OCI-LY1 (cell line): ENCODE measurements around the gene IRF8.

Source experiments
- H2AFZ ChIP-seq: fragments of 200-600 bp; sonication (generic), shearing (Covaris generic); 2 replicates; pipeline ENCODE4 v1.6.0; 2014; ENCODE audit warnings: antibody characterized with exemption, mild to moderate bottlenecking, low read length
- H3F3A ChIP-seq: fragments of 200-600 bp; sonication (generic), shearing (Covaris generic); 2 replicates; pipeline ENCODE4 v1.6.0; 2014; ENCODE audit warnings: mild to moderate bottlenecking, antibody characterized with exemption, low read length, moderate library complexity; ENCODE audit not compliant: insufficient read depth
- H3K27ac ChIP-seq: fragments of 200-600 bp; sonication (generic); 2 replicates; pipeline ENCODE4 v1.5.1; 2014; ENCODE audit warnings: low read length, mixed run types, mild to moderate bottlenecking, low read depth; ENCODE audit not compliant: poor library complexity, severe bottlenecking
- H3K27me3 ChIP-seq: fragments of 200-600 bp; sonication (generic); 2 replicates; pipeline ENCODE4 v1.6.0; 2014; ENCODE audit warnings: antibody characterized with exemption, mild to moderate bottlenecking, low read length, moderate library complexity; ENCODE audit not compliant: insufficient read depth
- H3K36me3 ChIP-seq: fragments of 200-600 bp; sonication (generic); 2 replicates; pipeline ENCODE4 v1.6.1; 2014; ENCODE audit warnings: mild to moderate bottlenecking, antibody characterized with exemption, low read length, moderate library complexity, mixed read lengths; ENCODE audit not compliant: insufficient read depth
- H3K4me1 ChIP-seq: fragments of 200-600 bp; sonication (generic); 2 replicates; pipeline ENCODE4 v1.5.1; 2014; ENCODE audit warnings: mild to moderate bottlenecking, low read length, moderate library complexity; ENCODE audit not compliant: insufficient read depth, severe bottlenecking
- H3K4me2 ChIP-seq: fragments of 200-600 bp; sonication (generic), shearing (Covaris generic); 2 replicates; pipeline ENCODE4 v1.6.1; 2014; ENCODE audit warnings: low read length
- H3K4me3 ChIP-seq: fragments of 200-600 bp; sonication (generic); 2 replicates; pipeline ENCODE4 v1.5.1; 2014; ENCODE audit warnings: low read length, low read depth, mild to moderate bottlenecking, mixed read lengths; ENCODE audit not compliant: poor library complexity, severe bottlenecking
- H3K79me2 ChIP-seq: fragments of 200-600 bp; shearing (Covaris generic); 2 replicates; pipeline ENCODE4 v1.6.1; 2016; ENCODE audit warnings: mixed run types, low read length, mixed read lengths; ENCODE audit not compliant: insufficient read depth
- H3K9ac ChIP-seq: fragments of 200-600 bp; sonication (generic), shearing (Covaris generic); 2 replicates; pipeline ENCODE4 v1.6.1; 2014; ENCODE audit warnings: mild to moderate bottlenecking, low read length, mixed read lengths
- H3K9me2 ChIP-seq: fragments of 200-600 bp; sonication (generic), shearing (Covaris generic); 2 replicates; pipeline ENCODE4 v1.6.1; 2014; ENCODE audit warnings: low read depth, mild to moderate bottlenecking, low read length, mixed read lengths
- H3K9me3 ChIP-seq: fragments of 200-600 bp; shearing (Covaris generic); 2 replicates; pipeline ENCODE4 v1.6.1; 2014; ENCODE audit warnings: low read length, mixed read lengths
- H4K20me1 ChIP-seq: fragments of 200-600 bp; sonication (generic), shearing (Covaris generic); 2 replicates; pipeline ENCODE4 v1.6.0; 2016; ENCODE audit warnings: mild to moderate bottlenecking, low read length; ENCODE audit not compliant: insufficient read depth
- EZH2 ChIP-seq: fragments of 200-600 bp; sonication (generic), shearing (Covaris generic); IDR thresholded peaks from 2 replicates; pipeline ENCODE4 v1.8.0; 2017; ENCODE audit warnings: borderline replicate concordance, mixed run types, mild to moderate bottlenecking, antibody characterized with exemption, low read length, moderate library complexity, mixed read lengths
- TF ChIP-seq, protein P1 (sequence below): fragments of 200-600 bp; sonication (generic), shearing (Covaris generic); IDR thresholded peaks from 2 replicates; pipeline ENCODE4 v1.5.1; 2017; ENCODE audit warnings: mild to moderate bottlenecking, antibody characterized with exemption, low read length, moderate library complexity, mixed read lengths

IRF8 gene

DNA sequence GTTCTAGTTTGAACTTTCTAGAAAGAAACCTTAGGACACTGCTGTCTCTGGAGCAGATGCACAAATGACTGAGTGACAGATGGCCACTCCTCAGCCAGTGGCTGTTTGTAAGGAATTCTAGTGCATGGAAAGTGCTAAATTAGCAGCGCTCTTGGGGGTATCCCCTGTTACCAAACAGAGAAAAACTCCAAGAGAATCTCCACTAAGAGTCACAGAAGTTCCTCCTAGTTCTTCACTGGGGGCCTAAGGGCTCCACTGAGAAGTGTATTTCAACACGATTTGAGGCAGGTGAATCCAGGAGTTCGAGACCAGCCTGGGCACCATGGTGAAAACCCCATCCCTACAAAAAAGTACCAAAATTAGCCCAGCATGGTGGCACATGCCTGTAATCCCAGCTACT, 18.1 kb upstream of the IRF8 start:
- TF ChIP-seq, protein P1, sequence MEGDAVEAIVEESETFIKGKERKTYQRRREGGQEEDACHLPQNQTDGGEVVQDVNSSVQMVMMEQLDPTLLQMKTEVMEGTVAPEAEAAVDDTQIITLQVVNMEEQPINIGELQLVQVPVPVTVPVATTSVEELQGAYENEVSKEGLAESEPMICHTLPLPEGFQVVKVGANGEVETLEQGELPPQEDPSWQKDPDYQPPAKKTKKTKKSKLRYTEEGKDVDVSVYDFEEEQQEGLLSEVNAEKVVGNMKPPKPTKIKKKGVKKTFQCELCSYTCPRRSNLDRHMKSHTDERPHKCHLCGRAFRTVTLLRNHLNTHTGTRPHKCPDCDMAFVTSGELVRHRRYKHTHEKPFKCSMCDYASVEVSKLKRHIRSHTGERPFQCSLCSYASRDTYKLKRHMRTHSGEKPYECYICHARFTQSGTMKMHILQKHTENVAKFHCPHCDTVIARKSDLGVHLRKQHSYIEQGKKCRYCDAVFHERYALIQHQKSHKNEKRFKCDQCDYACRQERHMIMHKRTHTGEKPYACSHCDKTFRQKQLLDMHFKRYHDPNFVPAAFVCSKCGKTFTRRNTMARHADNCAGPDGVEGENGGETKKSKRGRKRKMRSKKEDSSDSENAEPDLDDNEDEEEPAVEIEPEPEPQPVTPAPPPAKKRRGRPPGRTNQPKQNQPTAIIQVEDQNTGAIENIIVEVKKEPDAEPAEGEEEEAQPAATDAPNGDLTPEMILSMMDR, result no peak
- TF ChIP-seq EZH2, result no peak
- Histone ChIP-seq H3F3A (no peaks in the 10 kb centered on the region), H3K4me2 (no peak overlapping the region)

DNA sequence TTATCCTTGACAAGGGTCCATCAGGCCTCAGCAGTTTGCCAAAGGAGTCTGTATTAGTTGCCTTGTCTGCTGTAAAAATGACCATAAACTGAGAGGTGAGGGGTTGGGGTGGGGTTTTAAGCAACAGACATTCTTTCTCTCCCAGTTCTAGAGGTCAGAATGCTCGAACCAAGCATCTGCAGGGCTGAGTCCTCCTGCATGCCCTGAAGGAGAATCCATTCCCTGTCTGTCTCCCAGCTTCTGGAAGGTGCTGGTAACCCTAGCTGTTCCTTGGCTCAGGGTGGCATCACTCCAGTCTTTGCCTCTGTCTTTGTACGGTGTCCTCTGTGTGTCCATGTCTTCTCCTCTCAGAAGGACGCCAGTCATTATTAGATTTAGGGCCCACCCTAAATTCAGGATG, 17.5 kb upstream of the IRF8 start:
- TF ChIP-seq EZH2, result no peak
- TF ChIP-seq, protein P1, result no peak

More for the DNA sequence above, 18.1 kb upstream of the IRF8 start:
- no peaks in the 10 kb centered on the region for H3K79me2 ChIP-seq
- no peaks in the 10 kb centered on the region for H3K9me2 ChIP-seq
- H3K36me3 ChIP-seq, result no peaks in the 10 kb centered on the region; the same call in 1 of the 2 replicates
- H3K27me3 ChIP-seq, result no peaks in the 10 kb centered on the region; the same call in 1 of the 2 replicates
- H3K4me3 ChIP-seq, result no peak overlapping the region
- no peaks in the 10 kb centered on the region for H3K4me1 ChIP-seq
- H4K20me1 ChIP-seq, result no peaks in the 10 kb centered on the region
- no peak overlapping the region for H3K27ac ChIP-seq
- no peak overlapping the region for H3K9ac ChIP-seq
- H2AFZ ChIP-seq, result no peak overlapping the region
- no peaks in the 10 kb centered on the region for H3K9me3 ChIP-seq

DNA sequence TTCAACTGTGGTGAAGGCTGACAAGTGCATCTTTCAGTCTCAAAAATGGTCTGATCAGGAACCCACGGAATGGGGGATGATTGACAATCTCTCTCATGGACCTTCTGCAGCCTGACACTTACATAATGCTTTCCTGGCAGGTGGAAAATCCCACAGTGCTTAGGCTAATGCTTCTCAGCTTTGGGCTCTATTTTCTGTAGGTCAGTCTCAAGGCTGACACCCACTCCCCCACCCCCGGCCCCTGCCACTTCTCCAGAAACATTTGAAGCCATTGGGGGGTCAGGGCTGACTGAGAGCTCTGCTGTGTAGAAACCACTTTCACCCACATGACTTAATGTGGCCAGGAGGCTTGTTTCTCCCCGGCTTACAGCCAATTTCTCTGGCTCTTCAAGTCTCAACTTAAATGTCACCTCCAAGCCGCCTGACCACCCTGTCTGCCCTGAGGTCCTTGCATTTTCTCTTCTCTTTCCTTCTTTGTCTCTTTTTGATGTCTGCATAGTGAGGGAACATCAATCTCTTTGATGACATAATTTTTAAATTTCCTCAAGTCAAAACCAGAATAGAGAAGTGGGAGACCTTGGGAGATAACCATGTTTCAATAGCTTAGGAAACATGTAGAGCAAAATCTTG, 16.7 kb upstream of the IRF8 start:
- H3F3A ChIP-seq, result no peaks in the 10 kb centered on the region
- no peak overlapping the region for H3K4me3 ChIP-seq
- H3K27ac ChIP-seq, result no peak overlapping the region
- no peak overlapping the region for H2AFZ ChIP-seq
- no peak for TF ChIP-seq EZH2
- TF ChIP-seq, protein P1, result no peak
- no peak overlapping the region for H3K4me2 ChIP-seq
- H3K9me3 ChIP-seq, result no peaks in the 10 kb centered on the region
- H3K9me2 ChIP-seq, result no peaks in the 10 kb centered on the region
- H3K36me3 ChIP-seq, result no peaks in the 10 kb centered on the region; the same call in 1 of the 2 replicates
- no peaks in the 10 kb centered on the region for H3K79me2 ChIP-seq
- no peak overlapping the region for H3K9ac ChIP-seq
- no peaks in the 10 kb centered on the region for H3K4me1 ChIP-seq
- H3K27me3 ChIP-seq, result peaks cover 4% of the 10 kb centered on the region; the same call in 1 of the 2 replicates
- no peaks in the 10 kb centered on the region for H4K20me1 ChIP-seq

More for the DNA sequence above, 17.5 kb upstream of the IRF8 start:
- Histone ChIP-seq H3K9me2 (no peaks in the 10 kb centered on the region), H2AFZ (no peak overlapping the region), H3K79me2 (no peaks in the 10 kb centered on the region), H3K36me3 (no peaks in the 10 kb centered on the region; the same call in 1 of the 2 replicates), H4K20me1 (no peaks in the 10 kb centered on the region), H3K27ac (no peak overlapping the region), H3K9me3 (no peaks in the 10 kb centered on the region), H3F3A (no peaks in the 10 kb centered on the region), H3K9ac (no peak overlapping the region), H3K27me3 (peaks cover 1% of the 10 kb centered on the region; the same call in 1 of the 2 replicates), H3K4me1 (no peaks in the 10 kb centered on the region), H3K4me2 (no peak overlapping the region), H3K4me3 (no peak overlapping the region)
